ENCODE data around the gene PACSIN3.
A peak's percentile ranks its signal among the peaks of the same experiment; 100 is the strongest.

PACSIN3 gene

GRCh38 chr11:47175746-47176327 is 10.4 kb downstream of the PACSIN3 start:
- H4K20me1 ChIP-seq (ENCODE audit: insufficient read depth, low read length): no peaks in the 10 kb centered on the region
- TF ChIP-seq, protein P1, sequence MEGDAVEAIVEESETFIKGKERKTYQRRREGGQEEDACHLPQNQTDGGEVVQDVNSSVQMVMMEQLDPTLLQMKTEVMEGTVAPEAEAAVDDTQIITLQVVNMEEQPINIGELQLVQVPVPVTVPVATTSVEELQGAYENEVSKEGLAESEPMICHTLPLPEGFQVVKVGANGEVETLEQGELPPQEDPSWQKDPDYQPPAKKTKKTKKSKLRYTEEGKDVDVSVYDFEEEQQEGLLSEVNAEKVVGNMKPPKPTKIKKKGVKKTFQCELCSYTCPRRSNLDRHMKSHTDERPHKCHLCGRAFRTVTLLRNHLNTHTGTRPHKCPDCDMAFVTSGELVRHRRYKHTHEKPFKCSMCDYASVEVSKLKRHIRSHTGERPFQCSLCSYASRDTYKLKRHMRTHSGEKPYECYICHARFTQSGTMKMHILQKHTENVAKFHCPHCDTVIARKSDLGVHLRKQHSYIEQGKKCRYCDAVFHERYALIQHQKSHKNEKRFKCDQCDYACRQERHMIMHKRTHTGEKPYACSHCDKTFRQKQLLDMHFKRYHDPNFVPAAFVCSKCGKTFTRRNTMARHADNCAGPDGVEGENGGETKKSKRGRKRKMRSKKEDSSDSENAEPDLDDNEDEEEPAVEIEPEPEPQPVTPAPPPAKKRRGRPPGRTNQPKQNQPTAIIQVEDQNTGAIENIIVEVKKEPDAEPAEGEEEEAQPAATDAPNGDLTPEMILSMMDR (IDR thresholded peaks at IDR 0.05; ENCODE audit: low read length): no peak
- TF ChIP-seq EZH2 (IDR thresholded peaks at IDR 0.05; ENCODE audit: borderline replicate concordance, low read length): no peak
- H3K27ac ChIP-seq (ENCODE audit: low read depth, low read length, poor library complexity, severe bottlenecking): peak overlapping the region; percentile 87
- peak overlapping the region; percentile 92 for H3K4me3 ChIP-seq (ENCODE audit: low read depth, low read length, poor library complexity, severe bottlenecking)
- H3K9ac ChIP-seq (ENCODE audit: low read length): peak overlapping the region; percentile 96
- H3K27me3 ChIP-seq (ENCODE audit: insufficient read depth, low read length): no peaks in the 10 kb centered on the region
- H3F3A ChIP-seq (ENCODE audit: insufficient read depth, low read length): no peaks in the 10 kb centered on the region
- peaks cover 34% of the 10 kb centered on the region for H3K4me1 ChIP-seq (ENCODE audit: insufficient read depth, low read length, severe bottlenecking)
- no peaks in the 10 kb centered on the region for H3K9me2 ChIP-seq (ENCODE audit: low read depth, low read length)
- H3K4me2 ChIP-seq (ENCODE audit: low read length): peak overlapping the region; percentile 94
- H3K36me3 ChIP-seq (ENCODE audit: insufficient read depth, low read length): peaks cover 53% of the 10 kb centered on the region
- H3K9me3 ChIP-seq (ENCODE audit: low read length): no peaks in the 10 kb centered on the region
- peaks cover 45% of the 10 kb centered on the region for H3K79me2 ChIP-seq (ENCODE audit: insufficient read depth, low read length)
- H2AFZ ChIP-seq (ENCODE audit: low read length): no peak overlapping the region

DNA sequence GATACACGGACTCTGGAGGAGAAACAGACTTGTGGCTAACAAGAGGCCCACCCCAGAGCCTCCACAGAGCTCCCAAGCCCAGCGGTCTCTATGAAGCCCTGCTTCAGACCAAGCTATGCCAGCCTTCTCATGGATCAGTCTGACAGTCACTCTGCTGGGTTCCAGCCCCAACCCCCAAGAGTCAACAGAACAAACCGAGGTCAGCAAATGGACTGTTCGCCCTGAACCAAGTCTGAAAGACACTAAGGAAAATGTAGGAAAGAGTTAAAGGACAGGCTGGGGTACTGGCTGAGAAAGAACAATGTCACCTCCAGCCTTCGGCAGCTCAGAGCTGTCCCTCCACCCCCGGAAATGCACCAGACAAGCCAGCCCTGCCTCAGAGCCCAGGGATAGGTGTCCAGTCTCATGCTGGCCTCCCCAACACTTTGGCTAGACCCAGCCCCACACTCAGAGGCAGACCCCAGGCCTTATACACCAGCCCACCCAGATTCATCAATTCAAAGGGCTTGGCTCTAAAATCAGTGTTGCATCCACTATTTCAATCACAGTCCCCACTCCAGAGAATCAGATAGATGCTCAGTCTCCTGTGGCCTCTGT is 13.4 kb downstream of the PACSIN3 start:
- no peak overlapping the region for H3K4me3 ChIP-seq (ENCODE audit: low read depth, low read length, poor library complexity, severe bottlenecking)
- H4K20me1 ChIP-seq (ENCODE audit: insufficient read depth, low read length): no peaks in the 10 kb centered on the region
- no peaks in the 10 kb centered on the region for H3K9me3 ChIP-seq (ENCODE audit: low read length)
- H3K4me1 ChIP-seq (ENCODE audit: insufficient read depth, low read length, severe bottlenecking): peaks cover 33% of the 10 kb centered on the region
- H3F3A ChIP-seq (ENCODE audit: insufficient read depth, low read length): no peaks in the 10 kb centered on the region
- H3K27ac ChIP-seq (ENCODE audit: low read depth, low read length, poor library complexity, severe bottlenecking): no peak overlapping the region
- H3K9ac ChIP-seq (ENCODE audit: low read length): no peak overlapping the region
- no peak for TF ChIP-seq EZH2 (IDR thresholded peaks at IDR 0.05; ENCODE audit: borderline replicate concordance, low read length)
- TF ChIP-seq, protein P1 (IDR thresholded peaks at IDR 0.05; ENCODE audit: low read length): no peak
- no peak overlapping the region; the same call in 1 of the 2 replicates for H3K4me2 ChIP-seq (ENCODE audit: low read length)
- peaks cover 49% of the 10 kb centered on the region for H3K79me2 ChIP-seq (ENCODE audit: insufficient read depth, low read length)
- H3K36me3 ChIP-seq (ENCODE audit: insufficient read depth, low read length): peaks cover 79% of the 10 kb centered on the region
- H3K27me3 ChIP-seq (ENCODE audit: insufficient read depth, low read length): no peaks in the 10 kb centered on the region
- H2AFZ ChIP-seq (ENCODE audit: low read length): no peak overlapping the region
- H3K9me2 ChIP-seq (ENCODE audit: low read depth, low read length): no peaks in the 10 kb centered on the region

DNA sequence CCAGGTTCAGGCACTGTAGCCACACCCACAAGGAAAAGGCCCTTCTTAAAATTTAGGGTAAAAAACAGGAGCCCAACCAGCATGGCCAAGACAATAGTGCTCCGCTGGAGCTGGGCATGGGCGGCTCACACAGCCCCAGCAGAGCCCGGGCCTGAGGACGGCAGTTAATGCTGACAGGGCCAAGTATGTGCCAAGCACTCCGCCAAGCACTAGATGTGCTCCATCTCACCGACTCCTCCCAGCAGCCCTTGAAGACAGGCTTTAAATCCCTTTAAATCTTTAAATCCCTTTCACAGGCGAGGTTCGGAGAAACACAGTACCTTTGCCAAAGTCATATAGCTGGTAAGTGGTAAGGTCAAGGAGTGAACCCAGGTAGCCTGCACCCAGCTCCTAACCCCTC is 14.4 kb downstream of the PACSIN3 start:
- H3K4me2 ChIP-seq (ENCODE audit: low read length): no peak overlapping the region
- H3K27me3 ChIP-seq (ENCODE audit: insufficient read depth, low read length): no peaks in the 10 kb centered on the region
- H3K79me2 ChIP-seq (ENCODE audit: insufficient read depth, low read length): peaks cover 49% of the 10 kb centered on the region
- H3K4me1 ChIP-seq (ENCODE audit: insufficient read depth, low read length, severe bottlenecking): peaks cover 26% of the 10 kb centered on the region
- H3K9ac ChIP-seq (ENCODE audit: low read length): no peak overlapping the region
- no peaks in the 10 kb centered on the region for H4K20me1 ChIP-seq (ENCODE audit: insufficient read depth, low read length)
- no peak overlapping the region for H3K27ac ChIP-seq (ENCODE audit: low read depth, low read length, poor library complexity, severe bottlenecking)
- H3F3A ChIP-seq (ENCODE audit: insufficient read depth, low read length): no peaks in the 10 kb centered on the region
- H3K36me3 ChIP-seq (ENCODE audit: insufficient read depth, low read length): peaks cover 89% of the 10 kb centered on the region
- H2AFZ ChIP-seq (ENCODE audit: low read length): no peak overlapping the region
- TF ChIP-seq EZH2 (IDR thresholded peaks at IDR 0.05; ENCODE audit: borderline replicate concordance, low read length): no peak
- TF ChIP-seq, protein P1 (IDR thresholded peaks at IDR 0.05; ENCODE audit: low read length): no peak
- H3K9me2 ChIP-seq (ENCODE audit: low read depth, low read length): no peaks in the 10 kb centered on the region
- no peak overlapping the region for H3K4me3 ChIP-seq (ENCODE audit: low read depth, low read length, poor library complexity, severe bottlenecking)
- H3K9me3 ChIP-seq (ENCODE audit: low read length): no peaks in the 10 kb centered on the region

All from OCI-LY1 (cell line).